Fibroblast of mammary gland (primary cell): Measurements from ENCODE around the gene MOB3B.
A peak's percentile ranks its signal among the peaks of the same experiment; 100 is the strongest.

ENCODE experiments used
- DNase-seq: peaks from one replicate; pipeline ENCODE4 v3.0.0-alpha.2; 2010; ENCODE audit warnings: low read depth
- H3K4me3 ChIP-seq: 2 replicates; pipeline ENCODE4 v1.5.1; 2011; ENCODE audit warnings: low read depth, mild to moderate bottlenecking, low read length, moderate library complexity; ENCODE audit not compliant: control insufficient read depth
- CTCF ChIP-seq: conservative IDR thresholded peaks from 2 replicates; pipeline ENCODE4 v1.5.1; 2011; ENCODE audit warnings: low read depth, low read length, inconsistent platforms; ENCODE audit not compliant: control insufficient read depth, insufficient read depth

The MOB3B gene

GRCh38 chr9:27412081-27412480 is 117.5 kb downstream of the MOB3B start:
- H3K4me3 ChIP-seq = no peak overlapping the region
- DNase-seq = no peak
- TF ChIP-seq CTCF = no peak

GRCh38 chr9:27408482-27408881 is 121.1 kb downstream of the MOB3B start:
- no peak for DNase-seq
- no peak for TF ChIP-seq CTCF
- no peak overlapping the region for H3K4me3 ChIP-seq

- peak; percentile 63 for DNase-seq
Observed at GRCh38 chr9:27408001-27408400, 121.6 kb downstream of the MOB3B start.

GRCh38 chr9:27407491-27407890 is 122.1 kb downstream of the MOB3B start:
- TF ChIP-seq CTCF = no peak
- no peak for DNase-seq
- no peak overlapping the region for H3K4me3 ChIP-seq

More at GRCh38 chr9:27408001-27408400, 121.6 kb downstream of the MOB3B start:
- H3K4me3 ChIP-seq = no peak overlapping the region
- no peak for TF ChIP-seq CTCF

GRCh38 chr9:27404661-27405060 is 125.0 kb downstream of the MOB3B start:
- DNase-seq = no peak
- TF ChIP-seq CTCF = no peak
- no peak overlapping the region for H3K4me3 ChIP-seq

- DNase-seq = no peak
- H3K4me3 ChIP-seq = no peak overlapping the region
- TF ChIP-seq CTCF = no peak
Observed at GRCh38 chr9:27402626-27403025, 127.0 kb downstream of the MOB3B start.

GRCh38 chr9:27400334-27400880 is 129.2 kb downstream of the MOB3B start:
- no peak overlapping the region for H3K4me3 ChIP-seq
- no peak for DNase-seq
- no peak for TF ChIP-seq CTCF
